ENCODE results near the gene RASSF8. TPM values are rescaled to one million over a fixed set of nuclear protein-coding genes. Genes with fewer than 3 reads are reported as not detected.

Gene RASSF8
- polyA plus RNA-seq, 1 experiment = 25.5 TPM

DNA sequence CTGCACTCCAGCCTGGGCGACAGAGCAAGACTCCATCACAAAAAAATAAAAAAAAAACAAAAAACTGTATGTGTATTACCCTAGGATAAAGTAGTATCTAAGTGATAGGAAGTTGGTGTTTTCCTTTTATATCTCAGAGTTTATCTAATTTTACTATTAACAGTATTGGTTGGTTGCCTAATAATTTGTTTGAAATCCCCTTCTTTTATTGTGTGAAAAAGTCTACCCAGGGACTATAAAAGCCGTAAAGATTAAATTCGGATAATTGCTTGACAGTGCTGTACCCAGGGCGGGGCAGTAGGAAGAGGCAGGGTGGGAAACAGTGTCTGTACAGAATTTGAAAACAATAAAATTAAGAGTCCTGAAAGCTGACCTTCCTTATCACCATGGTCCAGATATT lies 78.4 kb downstream of the RASSF8 start:
- ChIA-PET POLR2A (no interaction called here), CTCF (no interaction called here)
- no peaks in the 10 kb centered on the region for H3K9me3 ChIP-seq (ENCODE audit: control insufficient read depth, insufficient read depth, low read length)
- H3K27me3 ChIP-seq (ENCODE audit: control insufficient read depth, insufficient read depth, low read length) = no peaks in the 10 kb centered on the region
- H3K4me3 ChIP-seq (ENCODE audit: low read depth, low read length) = no peak overlapping the region
- TF ChIP-seq, protein P1, sequence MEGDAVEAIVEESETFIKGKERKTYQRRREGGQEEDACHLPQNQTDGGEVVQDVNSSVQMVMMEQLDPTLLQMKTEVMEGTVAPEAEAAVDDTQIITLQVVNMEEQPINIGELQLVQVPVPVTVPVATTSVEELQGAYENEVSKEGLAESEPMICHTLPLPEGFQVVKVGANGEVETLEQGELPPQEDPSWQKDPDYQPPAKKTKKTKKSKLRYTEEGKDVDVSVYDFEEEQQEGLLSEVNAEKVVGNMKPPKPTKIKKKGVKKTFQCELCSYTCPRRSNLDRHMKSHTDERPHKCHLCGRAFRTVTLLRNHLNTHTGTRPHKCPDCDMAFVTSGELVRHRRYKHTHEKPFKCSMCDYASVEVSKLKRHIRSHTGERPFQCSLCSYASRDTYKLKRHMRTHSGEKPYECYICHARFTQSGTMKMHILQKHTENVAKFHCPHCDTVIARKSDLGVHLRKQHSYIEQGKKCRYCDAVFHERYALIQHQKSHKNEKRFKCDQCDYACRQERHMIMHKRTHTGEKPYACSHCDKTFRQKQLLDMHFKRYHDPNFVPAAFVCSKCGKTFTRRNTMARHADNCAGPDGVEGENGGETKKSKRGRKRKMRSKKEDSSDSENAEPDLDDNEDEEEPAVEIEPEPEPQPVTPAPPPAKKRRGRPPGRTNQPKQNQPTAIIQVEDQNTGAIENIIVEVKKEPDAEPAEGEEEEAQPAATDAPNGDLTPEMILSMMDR (IDR thresholded peaks at IDR 0.05; ENCODE audit: low read depth, low read length) = no peak
- no peak overlapping the region for H3K27ac ChIP-seq (ENCODE audit: low read depth, low read length)
- DNase-seq (ENCODE audit: low read depth, low spot score) = no peak

DNA sequence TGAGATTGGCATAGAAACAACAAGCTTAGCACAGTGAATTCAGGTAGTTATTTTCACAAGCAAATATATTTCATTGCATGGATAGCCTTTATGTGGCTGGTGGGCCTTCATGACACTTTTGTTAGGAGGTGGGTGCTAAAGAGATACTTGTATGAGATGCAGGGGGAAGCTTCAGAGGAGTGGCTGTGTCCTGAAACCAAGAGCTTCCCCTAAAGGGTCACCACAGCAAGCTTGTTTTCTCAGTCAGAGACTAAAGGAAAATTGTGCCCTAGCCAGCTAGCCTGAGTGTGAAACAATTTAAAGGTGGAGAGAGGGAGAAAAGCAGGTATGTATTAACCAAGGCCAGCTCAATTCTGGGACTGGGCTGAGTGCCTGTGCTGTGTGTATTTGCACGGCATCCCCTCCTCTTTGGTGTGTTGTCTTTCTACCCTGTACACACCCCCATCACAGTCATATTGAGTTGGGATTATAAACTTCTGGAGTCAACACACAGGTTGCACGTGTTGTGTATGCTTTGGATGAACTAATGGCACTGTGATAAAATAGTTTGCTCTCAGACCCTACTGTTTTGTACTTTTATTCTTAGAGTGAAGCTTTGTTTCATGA lies 79.2 kb downstream of the RASSF8 start:
- H3K4me3 ChIP-seq (ENCODE audit: low read depth, low read length) = no peak overlapping the region
- no peaks in the 10 kb centered on the region for H3K27me3 ChIP-seq (ENCODE audit: control insufficient read depth, insufficient read depth, low read length)
- ChIA-PET POLR2A (no interaction called here), CTCF (interaction anchor here (1.1 kb wide), 1 partner anchor 9 kb away, joined by 3 read pairs; no protein-coding TSS in a partner anchor)
- no peak overlapping the region for H3K27ac ChIP-seq (ENCODE audit: low read depth, low read length)
- no peak for DNase-seq (ENCODE audit: low read depth, low spot score)
- TF ChIP-seq, protein P1 (IDR thresholded peaks at IDR 0.05; ENCODE audit: low read depth, low read length) = no peak
- H3K9me3 ChIP-seq (ENCODE audit: control insufficient read depth, insufficient read depth, low read length) = no peaks in the 10 kb centered on the region

- POLR2A ChIA-PET = no interaction called here
- no peak overlapping the region for H3K27ac ChIP-seq (ENCODE audit: low read depth, low read length)
- no peak overlapping the region for H3K4me3 ChIP-seq (ENCODE audit: low read depth, low read length)
- DNase-seq (ENCODE audit: low read depth, low spot score) = no peak
- no peaks in the 10 kb centered on the region for H3K9me3 ChIP-seq (ENCODE audit: control insufficient read depth, insufficient read depth, low read length)
- no peaks in the 10 kb centered on the region for H3K27me3 ChIP-seq (ENCODE audit: control insufficient read depth, insufficient read depth, low read length)
- TF ChIP-seq, protein P1 (IDR thresholded peaks at IDR 0.05; ENCODE audit: low read depth, low read length) = no peak
- CTCF ChIA-PET = no interaction called here
These were observed 84.2 kb downstream of the RASSF8 start for GRCh38 chr12:26042645-26043044.

GRCh38 chr12:26043135-26044006 lies 84.9 kb downstream of the RASSF8 start:
- DNase-seq (ENCODE audit: low read depth, low spot score) = no peak
- TF ChIP-seq, protein P1 (IDR thresholded peaks at IDR 0.05; ENCODE audit: low read depth, low read length) = no peak
- POLR2A ChIA-PET = no interaction called here
- Histone ChIP-seq H3K27me3 (ENCODE audit: control insufficient read depth, insufficient read depth, low read length) (no peaks in the 10 kb centered on the region), H3K27ac (ENCODE audit: low read depth, low read length) (no peak overlapping the region), H3K9me3 (ENCODE audit: control insufficient read depth, insufficient read depth, low read length) (no peaks in the 10 kb centered on the region), H3K4me3 (ENCODE audit: low read depth, low read length) (no peak overlapping the region)
- CTCF ChIA-PET = interaction anchor here (1.4 to 1.9 kb wide), 3 partner anchors 9 to 607 kb away, joined by 3 to 4 read pairs (median 4); no protein-coding TSS in a partner anchor

GRCh38 chr12:26044007-26044394 lies 85.5 kb downstream of the RASSF8 start:
- H3K27me3 ChIP-seq (ENCODE audit: control insufficient read depth, insufficient read depth, low read length) = no peaks in the 10 kb centered on the region
- H3K4me3 ChIP-seq (ENCODE audit: low read depth, low read length) = no peak overlapping the region
- ChIA-PET POLR2A (no interaction called here), CTCF (interaction anchor here (1.4 to 1.9 kb wide), 4 partner anchors 10 to 607 kb away, joined by 3 to 4 read pairs (median 4); no protein-coding TSS in a partner anchor)
- DNase-seq (ENCODE audit: low read depth, low spot score) = no peak
- H3K27ac ChIP-seq (ENCODE audit: low read depth, low read length) = peak overlapping the region; percentile 32
- TF ChIP-seq, protein P1 (IDR thresholded peaks at IDR 0.05; ENCODE audit: low read depth, low read length) = no peak
- H3K9me3 ChIP-seq (ENCODE audit: control insufficient read depth, insufficient read depth, low read length) = no peaks in the 10 kb centered on the region

All from AG04450 (cell line).